Measurements from ENCODE around the gene DPRX.

- TF ChIP-seq EZH2phosphoT487 (IDR thresholded peaks at IDR 0.05; ENCODE audit: insufficient read depth, low read depth) = no peak
- no peak for TF ChIP-seq EZH2 (IDR thresholded peaks at IDR 0.05; ENCODE audit: insufficient read depth, poor library complexity, severe bottlenecking)
Measured at GRCh38 chr19:53586277-53586691, 45.5 kb upstream of the DPRX start.
